GM23338 (cell line): ENCODE measurements around the gene FXYD2. TPM values are rescaled to one million over a fixed set of nuclear protein-coding genes. Genes with fewer than 3 reads are reported as not detected.

Experiments
- ATAC-seq: fragments of 200-7000 bp; cut with Tn5 transposase; 3 replicates; pipeline ENCODE4 v1.9.1; 2020
- DNase-seq: peaks from one replicate; pipeline ENCODE4 v3.0.0-alpha.2; 2015; ENCODE audit warnings: low spot score
- H2AFZ ChIP-seq: fragments of 200-600 bp; sonication (generic); 2 replicates; pipeline ENCODE4 v1.8.0; 2016; ENCODE audit warnings: antibody characterized with exemption, mild to moderate bottlenecking, moderate library complexity
- H3F3A ChIP-seq: fragments of 200-600 bp; sonication (generic); replicated peaks from 2 replicates; pipeline ENCODE4 v1.8.0; 2017; ENCODE audit warnings: antibody characterized with exemption, mixed run types, low read depth
- H3K27ac ChIP-seq: fragments of 200-600 bp; sonication (generic); 2 replicates; pipeline ENCODE4 v1.6.1; 2016; ENCODE audit warnings: low read depth
- H3K27me3 ChIP-seq: fragments of 200-600 bp; sonication (generic); 2 replicates; pipeline ENCODE4 v1.8.0; 2016; ENCODE audit warnings: mild to moderate bottlenecking, mixed run types, moderate library complexity; ENCODE audit not compliant: insufficient read depth
- H3K36me3 ChIP-seq: fragments of 200-600 bp; sonication (generic); 2 replicates; pipeline ENCODE4 v1.8.0; 2016; ENCODE audit warnings: mild to moderate bottlenecking; ENCODE audit not compliant: insufficient read depth
- H3K4me1 ChIP-seq: fragments of 200-600 bp; sonication (generic); 2 replicates; pipeline ENCODE4 v1.8.0; 2016; ENCODE audit warnings: mild to moderate bottlenecking, moderate library complexity; ENCODE audit not compliant: insufficient read depth
- H3K4me2 ChIP-seq: fragments of 200-600 bp; sonication (generic); 2 replicates; pipeline ENCODE4 v1.7.1; 2017; ENCODE audit warnings: mixed run types
- H3K4me3 ChIP-seq: fragments of 200-600 bp; sonication (generic); 2 replicates; pipeline ENCODE4 v1.6.1; 2016; ENCODE audit warnings: mixed run types
- H3K79me2 ChIP-seq: fragments of 200-600 bp; sonication (generic); replicated peaks from 2 replicates; pipeline ENCODE4 v1.8.0; 2017; ENCODE audit warnings: mild to moderate bottlenecking; ENCODE audit not compliant: insufficient read depth
- H3K9me2 ChIP-seq: fragments of 200-600 bp; sonication (generic); 2 replicates; pipeline ENCODE4 v1.8.0; 2017; ENCODE audit not compliant: insufficient read depth
- H4K20me1 ChIP-seq: fragments of 200-600 bp; sonication (generic); replicated peaks from 2 replicates; pipeline ENCODE4 v1.8.0; 2017; ENCODE audit warnings: mild to moderate bottlenecking; ENCODE audit not compliant: insufficient read depth
- H3K27ac Mint-ChIP-seq: 2 replicates; pipeline ENCODE4 v1.8.0; 2020; ENCODE audit warnings: inconsistent platforms, mild to moderate bottlenecking, moderate library complexity, mixed read lengths
- H3K27me3 Mint-ChIP-seq: 3 replicates; pipeline ENCODE4 v1.8.0; 2022; ENCODE audit warnings: low read depth, mild to moderate bottlenecking, moderate library complexity, mixed read lengths, inconsistent platforms; ENCODE audit not compliant: insufficient read depth, poor library complexity
- H3K36me3 Mint-ChIP-seq: 3 replicates; pipeline ENCODE4 v1.8.0; 2021; ENCODE audit warnings: low read depth, mild to moderate bottlenecking, inconsistent platforms, moderate library complexity, mixed read lengths
- H3K4me1 Mint-ChIP-seq: 3 replicates; pipeline ENCODE4 v1.8.0; 2020; ENCODE audit warnings: mild to moderate bottlenecking, inconsistent platforms, mixed read lengths
- H3K4me3 Mint-ChIP-seq: 3 replicates; pipeline ENCODE4 v1.8.0; 2021; ENCODE audit warnings: moderate library complexity, mild to moderate bottlenecking, inconsistent platforms, mixed read lengths
- H3K9me3 Mint-ChIP-seq: 3 replicates; pipeline ENCODE4 v1.8.0; 2020; ENCODE audit warnings: moderate library complexity, mild to moderate bottlenecking, inconsistent platforms, mixed read lengths
- CREB1 ChIP-seq: fragments of 250-450 bp; sonication (Bioruptor Pico); IDR thresholded peaks from 2 replicates; pipeline ENCODE4 v1.5.0; 2020; ENCODE audit warnings: low read depth, mild to moderate bottlenecking, moderate library complexity
- CTCF ChIP-seq, 2 experiments: fragments of 200-600 bp in 1 of 2; sonication (generic) in 1 of 2; conservative IDR thresholded peaks; 2 replicates each; pipeline versions ENCODE4 v1.5.1 to v1.6.1; 2016 to 2017; ENCODE audit warnings: antibody characterized with exemption in 2 of 2, low read depth in 2 of 2, mild to moderate bottlenecking in 2 of 2, moderate library complexity in 1 of 2
- ETS1 ChIP-seq: IDR thresholded peaks from 2 replicates; pipeline ENCODE4 v1.6.1; 2016; ENCODE audit warnings: antibody characterized with exemption
- EZH2 ChIP-seq: fragments of 200-600 bp; sonication (generic); IDR thresholded peaks from one replicate; pipeline ENCODE4 v1.8.0; 2017; ENCODE audit warnings: antibody characterized with exemption, mild to moderate bottlenecking, low read depth; ENCODE audit not compliant: unreplicated experiment
- EZH2phosphoT487 ChIP-seq: fragments of 200-600 bp; sonication (generic); IDR thresholded peaks from one replicate; pipeline ENCODE4 v1.8.1; 2018; ENCODE audit warnings: antibody characterized with exemption; ENCODE audit not compliant: unreplicated experiment
- JUNB ChIP-seq: IDR thresholded peaks from one replicate; pipeline ENCODE4 v1.6.1; 2016; ENCODE audit warnings: antibody characterized with exemption; ENCODE audit not compliant: unreplicated experiment
- NANOG ChIP-seq: IDR thresholded peaks from 2 replicates; pipeline ENCODE4 v1.6.1; 2016; ENCODE audit warnings: antibody characterized with exemption, borderline replicate concordance
- REST ChIP-seq: IDR thresholded peaks from one replicate; pipeline ENCODE4 v1.6.1; 2018; ENCODE audit warnings: antibody characterized with exemption; ENCODE audit not compliant: unreplicated experiment
- STAT1 ChIP-seq: IDR thresholded peaks from one replicate; pipeline ENCODE4 v1.6.1; 2016; ENCODE audit warnings: antibody characterized with exemption; ENCODE audit not compliant: unreplicated experiment
- ZNF114 ChIP-seq: fragments of 250-450 bp; sonication (Bioruptor Pico); IDR thresholded peaks from 2 replicates; pipeline ENCODE4 v1.5.0; 2020; ENCODE audit warnings: mild to moderate bottlenecking, moderate library complexity
- ZNF462 ChIP-seq: fragments of 250-450 bp; sonication (Bioruptor Pico); IDR thresholded peaks from 2 replicates; pipeline ENCODE4 v1.5.0; 2020; ENCODE audit warnings: mild to moderate bottlenecking, moderate library complexity
- polyA plus RNA-seq: library from polyadenylated mRNA; unstranded; fragments of >200 nt; fragmentation: Nextera tagmentation; extraction: Ambion mirVana; gene quantifications from 2 replicates; pipeline ENCODE4 v1.2.1, GENCODE V29; 2016
- total RNA-seq: library from RNA; depleted of rRNA; stranded (reverse); fragments of >200 nt; shearing (Covaris generic); gene quantifications from 2 replicates; pipeline ENCODE4 v1.2.3, GENCODE V29; 2014

Gene FXYD2
- total and polyA plus RNA-seq, 2 experiments from 2014 or later: 0.59 to 1.4 TPM

- Histone ChIP-seq H3K4me3 (no peak overlapping the region), H3K79me2 (no peaks in the 10 kb centered on the region), H3K4me1 (peaks cover 12% of the 10 kb centered on the region; the same call in 1 of the 2 replicates), H4K20me1 (no peaks in the 10 kb centered on the region), H3F3A (no peaks in the 10 kb centered on the region), H3K9me2 (no peaks in the 10 kb centered on the region), H3K27ac (no peak overlapping the region), H3K27me3 (no peaks in the 10 kb centered on the region), H2AFZ (peak overlapping the region; percentile 80), H3K36me3 (no peaks in the 10 kb centered on the region), H3K4me2 (peak overlapping the region; percentile 38; the same call in 1 of the 2 replicates)
- 0 out of 2 replicates have a peak overlapping the region, but pooled peaks have one; percentile 44 for H3K27ac Mint-ChIP-seq
- TF ChIP-seq EZH2 (no peak), STAT1 (no peak), EZH2phosphoT487 (no peak), CTCF (conservative IDR thresholded peaks at IDR 0.05; ENCODE audit: low read depth in 2 of 2) (no peak), ZNF462 (CRISPR knock-in tag) (no peak), ZNF114 (CRISPR knock-in tag) (no peak), NANOG (no peak), ETS1 (no peak), JUNB (no peak), REST (no peak), CREB1 (CRISPR knock-in tag) (no peak)
- ATAC-seq (peak; percentile 8; the same call in 2 of the 3 replicates), DNase-seq (no peak)
- peaks cover 43% of the 10 kb centered on the region for H3K4me1 Mint-ChIP-seq
- no peaks in the 10 kb centered on the region for H3K36me3 Mint-ChIP-seq
- H3K9me3 Mint-ChIP-seq: no peaks in the 10 kb centered on the region
- H3K27me3 Mint-ChIP-seq: peaks cover 26% of the 10 kb centered on the region
- H3K4me3 Mint-ChIP-seq: no peak overlapping the region
These were observed 561 bp downstream of the FXYD2 start for GRCh38 chr11:117823946-117824420.
